NCI-H187 (cell line): ENCODE results near the gene WDR64.
A peak's percentile ranks its signal among the peaks of the same experiment; 100 is the strongest.

Experiments
- DNase-seq, 2 experiments: peaks; one replicate each; lab custom pipeline; 2025; lab: John Stamatoyannopoulos, UW

Gene WDR64

DNA sequence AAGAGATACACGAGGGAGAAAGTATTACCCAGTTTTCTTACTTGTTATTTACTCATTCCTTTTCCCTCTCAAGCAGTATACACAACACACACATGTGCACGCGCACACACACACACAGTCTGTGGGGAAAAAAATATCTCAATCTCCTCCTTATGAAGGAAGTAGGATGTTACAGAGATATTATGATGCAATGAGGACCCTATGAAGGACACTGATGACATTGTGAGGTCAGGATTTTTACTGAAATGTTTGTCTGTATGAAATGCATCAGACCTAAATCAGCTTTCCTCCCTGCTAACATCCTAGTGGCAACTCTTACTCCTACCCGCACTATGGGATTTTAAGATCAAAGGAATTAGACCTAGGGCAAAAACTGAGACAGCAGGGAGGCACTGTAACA, at the start of gene WDR64:
Gene WDR64 (plus strand): TSS at position 270 of the 400 bp plus-strand sequence. CDS start 204 bp downstream, outside the sequence.
- DNase-seq = no peak

DNA sequence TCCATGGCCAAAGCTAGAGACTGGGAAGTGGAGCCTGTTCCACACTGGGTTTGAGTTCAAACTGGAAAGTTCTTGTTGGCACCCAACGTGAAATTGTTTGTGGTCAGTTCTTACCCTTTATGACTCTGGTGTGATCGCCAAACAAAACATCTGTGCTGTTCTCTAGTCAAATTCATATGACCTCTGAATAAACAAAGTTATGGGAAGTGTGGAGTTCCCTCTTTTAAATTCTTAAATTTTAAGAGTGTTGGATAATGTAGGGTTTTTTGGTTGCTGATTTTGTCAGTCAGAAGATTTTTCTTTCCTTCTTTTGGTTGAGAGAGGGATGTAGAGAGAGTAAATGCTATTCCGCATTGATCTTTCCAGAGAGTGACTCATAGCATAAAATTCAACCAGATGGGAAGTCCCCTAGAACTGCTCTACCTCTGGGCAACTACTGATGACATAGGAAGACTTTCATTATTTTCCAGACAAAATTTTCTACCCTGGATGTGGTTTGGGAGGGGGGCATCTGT, 48.3 kb upstream of the WDR64 start:
- DNase-seq = no peak

DNA sequence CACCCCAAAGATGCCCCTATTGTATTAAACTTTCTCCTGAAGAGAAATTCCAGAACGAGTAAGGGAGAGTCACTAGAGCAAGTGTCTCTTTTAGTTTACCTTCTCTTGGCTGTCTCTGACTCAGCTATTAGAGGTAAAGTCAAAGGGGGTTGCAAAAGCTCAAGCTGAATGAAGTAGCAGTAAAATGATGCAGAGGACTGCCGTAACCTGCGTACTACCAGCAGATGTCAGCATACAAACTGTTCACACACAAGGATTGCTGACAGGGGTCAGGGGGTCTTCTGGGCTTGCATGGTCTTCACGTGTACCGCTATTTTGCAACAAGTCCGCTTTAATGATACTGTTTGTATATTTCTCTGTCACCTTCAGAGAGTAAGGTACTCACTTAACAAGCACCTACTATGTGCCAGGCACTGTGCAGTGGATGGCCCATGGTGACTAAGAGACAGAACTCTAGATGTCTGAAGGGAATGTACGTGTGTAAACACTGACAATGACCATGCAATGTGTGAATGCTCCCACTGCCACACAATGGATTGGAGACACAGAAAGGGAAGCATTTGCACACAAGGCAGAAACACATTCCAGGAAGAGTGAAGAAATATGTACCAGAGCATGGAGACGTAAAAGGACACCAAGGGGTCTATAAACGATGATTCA, 46.8 kb upstream of the WDR64 start:
- no peak for DNase-seq

DNA sequence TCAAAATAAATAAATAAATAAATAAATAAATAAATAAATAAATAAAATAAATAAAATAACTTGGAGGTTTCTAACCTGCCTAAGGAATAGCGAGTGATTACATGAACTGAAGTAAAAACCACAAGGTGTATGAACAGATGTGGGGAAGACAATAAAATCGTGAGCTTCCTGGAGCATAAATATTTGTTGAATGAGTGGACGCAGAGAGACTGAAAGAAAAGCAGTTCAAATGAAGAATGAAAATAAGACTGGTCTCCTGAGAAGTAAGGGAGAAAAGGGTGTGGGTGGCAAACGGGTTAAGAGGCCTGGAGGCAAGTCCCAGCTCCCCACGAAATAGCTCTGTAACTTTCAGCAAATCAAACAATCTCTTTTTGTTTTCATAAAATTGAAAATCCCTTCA, 45.5 kb upstream of the WDR64 start:
- DNase-seq = no peak

DNA sequence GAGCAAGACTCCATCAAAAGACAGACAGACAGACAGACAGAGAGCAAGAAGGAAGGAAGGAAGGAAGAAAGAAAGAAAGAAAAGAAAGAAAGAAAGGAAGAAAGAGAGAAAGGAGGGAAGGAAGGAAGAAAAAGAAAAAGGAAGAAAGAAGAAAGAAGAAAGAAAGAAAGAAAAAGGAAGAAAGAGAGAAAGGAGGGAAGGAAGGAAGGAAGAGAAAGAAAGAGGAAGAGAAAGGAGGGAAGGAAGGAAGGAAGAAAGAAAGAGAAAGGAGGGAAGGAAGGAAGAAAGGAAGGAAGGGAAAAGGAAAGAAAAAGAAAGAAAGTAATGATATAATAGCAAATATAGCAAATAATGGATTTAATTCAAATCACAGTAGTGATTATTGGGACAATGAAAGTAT, 44.6 kb upstream of the WDR64 start:
- DNase-seq = no peak

DNA sequence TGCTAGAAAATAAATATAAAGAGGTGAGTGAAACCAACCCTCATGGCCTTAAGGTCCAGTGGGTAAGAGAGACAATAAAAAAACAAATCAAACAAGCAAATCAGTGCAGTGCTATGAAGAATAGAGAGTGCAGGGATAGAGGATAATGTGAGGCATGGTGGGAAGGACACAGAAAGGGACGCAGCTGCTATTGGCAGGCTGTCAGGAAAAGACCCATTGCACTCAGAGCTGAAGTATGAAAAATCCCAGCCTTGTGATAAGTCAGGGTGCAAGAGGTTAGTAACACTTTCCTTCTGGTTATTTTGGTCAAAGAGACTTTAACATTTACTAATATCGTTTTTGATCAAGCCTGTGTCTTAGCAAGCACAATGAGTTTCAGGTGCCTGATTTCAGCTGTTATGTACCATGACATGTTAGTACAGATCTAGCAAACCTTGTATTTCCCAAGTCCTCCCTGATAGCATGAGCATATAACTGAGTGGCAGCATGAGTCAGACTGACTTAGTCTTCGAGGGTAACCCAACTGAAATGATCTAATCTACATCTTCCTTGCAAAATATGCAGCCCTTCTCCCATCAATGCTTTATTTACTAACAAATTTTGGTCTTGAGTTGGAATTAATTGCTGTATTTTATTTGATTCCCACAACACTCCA, 43.6 kb upstream of the WDR64 start:
- DNase-seq = no peak

DNA sequence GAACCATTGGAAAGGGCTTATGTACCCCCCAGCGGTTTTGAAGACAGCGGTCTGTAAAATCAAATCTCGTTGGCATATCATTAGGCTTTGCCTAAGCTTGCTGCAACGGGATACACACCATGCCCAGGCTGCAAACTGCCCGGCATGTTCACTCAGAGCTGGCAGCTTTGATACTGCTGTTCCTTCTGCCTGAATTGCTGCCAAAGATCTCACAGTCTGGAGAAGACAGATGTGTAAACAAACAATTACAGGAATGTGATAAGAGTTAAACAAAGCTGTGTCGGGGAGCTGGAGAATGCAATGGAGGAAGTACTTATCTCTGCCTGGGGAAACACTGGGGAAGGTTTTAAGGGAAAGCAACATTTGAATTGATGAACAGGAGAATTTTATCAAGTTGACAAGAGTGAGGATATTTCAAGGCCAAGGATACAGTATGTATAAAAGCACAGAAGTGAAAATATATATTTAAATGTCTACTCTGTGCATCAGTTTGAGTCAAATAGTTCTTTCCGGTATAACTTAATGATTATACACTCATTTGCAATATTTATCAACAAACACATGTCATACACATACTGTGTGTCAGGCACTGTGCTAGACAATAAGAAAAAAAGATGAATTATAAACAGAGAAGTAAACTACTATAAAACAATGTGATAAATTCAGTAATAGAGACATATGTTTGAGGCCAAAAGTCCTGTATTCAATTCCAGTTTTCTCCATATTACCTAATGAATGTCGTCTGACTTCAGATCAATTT, 41.8 kb upstream of the WDR64 start:
- DNase-seq = no peak

DNA sequence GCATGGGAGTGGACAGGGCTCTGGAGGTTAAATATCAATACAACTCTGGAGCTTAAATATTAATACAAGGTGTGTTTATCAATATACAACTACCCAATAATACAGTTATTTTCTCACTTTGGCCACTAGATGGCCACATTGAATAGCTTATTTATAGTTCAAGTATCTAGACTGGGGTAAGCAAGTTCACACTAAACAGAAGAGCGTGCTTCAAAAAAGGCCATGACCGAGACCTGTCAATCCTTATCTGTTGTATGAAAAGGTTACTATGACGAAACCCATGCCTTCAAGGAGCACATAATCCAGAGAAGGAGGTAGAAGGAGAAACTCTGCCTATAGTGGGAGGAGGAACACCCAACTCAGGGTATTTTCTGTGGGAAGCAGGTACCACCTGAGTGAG, 41.0 kb upstream of the WDR64 start:
- peak in 1 of 2 experiments; percentile 22 for DNase-seq

DNA sequence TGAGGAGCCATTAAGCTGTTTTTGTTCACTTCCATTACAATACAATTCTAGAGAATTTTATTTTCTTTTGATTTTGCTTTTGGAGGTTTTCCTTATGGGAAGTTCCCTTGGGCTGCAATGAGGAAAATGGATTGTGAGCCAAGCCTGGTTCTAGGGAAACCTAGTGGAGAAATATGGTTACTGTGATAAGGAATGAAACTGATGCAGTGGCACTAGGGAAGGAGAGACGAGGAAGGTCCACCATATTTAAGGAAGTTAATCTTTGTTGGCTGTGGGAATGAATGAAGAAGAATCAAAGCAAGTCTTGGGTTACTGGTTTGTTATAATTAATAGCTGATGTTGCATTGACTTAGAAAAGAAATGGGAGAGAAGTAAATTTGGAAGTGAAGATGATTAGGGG, 40.3 kb upstream of the WDR64 start:
- DNase-seq = no peak

DNA sequence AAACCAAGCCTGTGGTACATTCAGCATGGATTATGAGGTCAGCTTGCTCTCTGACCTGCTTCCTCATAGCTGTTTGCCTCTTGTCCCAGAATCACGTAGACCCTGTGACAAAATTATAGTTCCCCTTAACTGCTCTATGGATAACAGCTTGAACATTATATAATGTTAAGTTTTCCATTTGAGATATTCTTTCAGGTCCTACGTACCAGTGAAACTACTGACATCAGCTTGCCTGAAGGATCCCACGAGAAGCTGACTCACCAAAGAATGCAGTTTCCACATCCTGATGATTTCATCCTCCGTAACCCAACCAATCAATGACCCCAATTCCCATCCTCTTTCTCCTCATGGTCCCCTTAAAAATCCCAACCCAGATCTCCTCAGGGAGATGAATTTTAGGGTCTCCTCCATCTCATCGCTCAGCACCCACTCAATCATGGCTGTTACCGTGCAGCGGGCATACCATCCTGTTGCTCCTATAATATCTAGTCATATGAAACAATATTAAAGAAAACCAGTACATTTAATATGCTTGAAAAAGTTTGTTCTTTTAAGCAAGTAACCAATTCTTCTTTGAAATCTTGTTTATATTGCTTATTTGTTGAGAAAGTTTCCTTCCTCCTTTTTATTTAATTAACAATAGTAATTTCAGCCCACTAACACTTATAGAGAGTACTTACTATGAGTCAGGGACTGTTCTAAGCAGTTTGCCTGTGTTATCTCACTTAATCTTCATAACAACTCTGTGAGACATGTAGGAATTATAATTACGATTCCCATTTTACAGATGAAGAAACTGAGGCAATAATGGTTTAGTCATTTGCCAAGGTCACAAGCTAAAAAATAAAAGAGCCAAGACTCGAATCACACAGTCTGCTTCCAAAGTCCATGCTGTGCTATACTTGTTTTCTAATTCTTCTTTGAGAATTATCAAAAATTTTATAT, 39.3 kb upstream of the WDR64 start:
- DNase-seq = no peak

DNA sequence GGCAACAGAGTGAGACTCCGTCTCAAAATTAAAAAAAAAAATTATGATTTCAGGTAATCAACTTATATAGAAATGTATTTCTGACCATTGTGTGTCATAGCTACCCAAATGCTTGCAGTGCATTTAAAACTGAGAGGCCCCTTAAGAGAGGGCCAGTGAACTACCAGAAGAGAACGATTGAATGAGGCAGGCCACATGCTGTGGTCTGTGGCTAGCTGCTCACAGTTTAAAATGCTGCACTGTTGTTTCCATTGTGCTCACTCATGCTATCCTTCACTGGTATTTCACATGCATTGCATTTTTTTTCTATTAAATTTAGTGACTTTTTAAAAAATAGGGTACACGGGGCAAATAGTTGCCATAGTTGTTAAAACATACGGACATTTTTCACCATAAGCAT, 37.9 kb upstream of the WDR64 start:
- DNase-seq = no peak

DNA sequence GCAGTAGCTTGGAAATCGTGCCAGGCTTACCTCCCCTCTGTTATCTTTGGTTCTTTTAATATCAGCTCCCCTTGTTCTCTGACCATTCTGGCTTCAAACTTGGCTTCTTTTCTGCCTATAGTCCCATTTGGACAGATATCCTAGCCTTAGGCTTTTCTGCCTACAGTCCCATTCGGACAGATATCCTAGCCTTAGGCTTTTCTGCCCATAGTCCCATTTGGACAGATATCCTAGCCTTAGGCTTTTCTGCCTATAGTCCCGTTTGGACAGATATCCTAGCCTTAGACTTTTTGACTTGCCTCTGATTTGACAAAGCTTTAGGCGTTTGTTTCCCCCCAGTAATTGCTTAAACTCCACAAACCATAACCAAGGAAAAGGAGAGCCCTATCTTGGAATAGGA, 37.5 kb upstream of the WDR64 start:
- no peak for DNase-seq

DNA sequence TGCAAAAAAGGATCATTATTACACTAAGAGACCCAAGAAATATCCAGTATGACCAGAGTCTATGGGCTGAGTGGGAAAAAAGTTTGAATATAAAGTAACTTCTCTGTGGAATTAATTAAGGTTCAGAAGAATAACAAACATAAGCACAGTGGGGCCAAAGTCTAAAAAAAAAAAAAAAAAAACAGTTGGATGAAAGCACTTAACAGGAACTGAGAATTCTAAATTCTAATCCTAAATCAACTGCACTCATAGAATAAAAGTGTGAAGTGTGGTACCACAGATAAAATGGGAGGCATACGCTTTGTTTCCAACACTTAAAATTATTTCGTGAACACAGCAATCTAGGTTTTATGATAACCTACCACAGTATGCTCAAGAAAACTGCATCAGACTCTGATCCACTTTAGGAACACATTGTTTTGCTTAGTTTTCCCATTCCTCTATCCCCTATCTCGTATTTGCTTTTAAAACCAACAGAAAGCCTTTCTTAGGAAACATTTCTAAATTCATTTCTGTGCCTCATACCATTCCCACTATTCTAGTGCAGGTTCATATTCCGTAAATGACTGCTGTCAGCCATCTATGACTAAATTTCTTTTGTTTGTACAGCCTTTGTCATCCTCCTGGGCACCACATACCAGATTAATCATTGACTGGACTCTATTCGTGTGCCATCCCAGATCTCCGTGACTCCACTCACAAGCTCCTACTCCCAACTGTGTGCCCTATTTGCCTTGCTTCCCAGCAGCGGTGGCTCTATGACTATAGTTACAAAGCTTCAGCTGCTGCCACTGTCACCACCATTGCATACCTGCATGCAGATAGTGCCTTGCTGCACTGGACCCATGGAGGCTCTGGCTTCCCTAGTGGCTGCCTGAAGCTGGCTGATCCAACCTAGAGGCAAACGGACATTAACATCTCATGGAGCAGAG, 36.8 kb upstream of the WDR64 start:
- DNase-seq = no peak

DNA sequence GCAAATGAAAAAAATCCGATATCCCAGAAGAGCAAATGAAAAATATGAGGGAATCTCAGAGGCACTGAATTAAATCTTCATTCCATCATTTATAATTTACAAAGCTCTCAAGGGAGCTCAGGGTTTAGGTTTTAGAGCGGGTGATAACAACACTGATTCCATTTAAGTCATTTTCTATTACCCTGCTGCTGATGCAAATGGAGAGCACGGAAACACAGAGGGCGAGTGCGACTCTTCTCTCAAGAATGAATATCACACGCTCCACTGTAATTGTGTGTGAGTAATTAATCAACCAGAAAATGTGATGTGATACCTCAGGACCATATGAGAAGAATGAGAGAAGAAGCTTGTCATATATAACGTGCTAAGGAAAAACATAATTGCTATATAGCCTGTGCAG, 34.7 kb upstream of the WDR64 start:
- DNase-seq = no peak

DNA sequence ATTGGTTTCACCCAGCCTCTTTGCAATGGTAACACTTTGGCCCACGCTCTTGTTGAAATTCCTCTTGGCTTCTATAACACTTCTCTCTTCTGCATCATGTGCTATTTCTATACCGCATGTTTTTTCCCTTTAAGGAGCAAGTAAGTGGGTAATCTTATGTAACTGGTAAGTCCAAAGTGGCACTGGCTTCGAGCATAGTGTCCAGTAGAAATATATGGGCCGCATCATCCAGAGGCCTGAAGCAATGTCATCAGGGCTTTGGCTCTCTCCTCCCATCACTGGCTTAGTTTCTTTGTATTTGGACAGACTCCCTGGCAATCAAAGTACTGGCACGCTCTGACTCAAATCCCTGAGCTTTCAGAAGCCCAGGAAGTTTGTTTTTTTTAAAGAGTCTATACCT, 29.4 kb upstream of the WDR64 start:
- no peak for DNase-seq

DNA sequence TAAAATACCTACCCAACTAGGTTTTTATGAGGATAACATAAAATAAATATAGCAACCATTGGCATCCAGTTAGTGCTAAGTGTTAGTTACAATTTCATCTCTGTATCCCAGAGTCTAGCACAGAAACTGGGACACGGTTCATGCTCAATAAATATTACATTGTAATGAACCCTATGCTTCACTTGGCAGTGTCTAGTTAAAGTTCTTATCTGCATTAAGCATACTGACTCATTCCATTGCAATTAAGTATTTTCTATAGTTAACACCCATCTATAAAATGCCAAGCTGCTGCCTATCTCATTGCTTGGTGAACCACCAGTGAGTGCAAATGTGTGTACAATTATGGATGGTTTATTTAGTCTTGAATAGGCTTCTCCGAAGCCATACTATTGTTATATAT, 27.1 kb upstream of the WDR64 start:
- no peak for DNase-seq

DNA sequence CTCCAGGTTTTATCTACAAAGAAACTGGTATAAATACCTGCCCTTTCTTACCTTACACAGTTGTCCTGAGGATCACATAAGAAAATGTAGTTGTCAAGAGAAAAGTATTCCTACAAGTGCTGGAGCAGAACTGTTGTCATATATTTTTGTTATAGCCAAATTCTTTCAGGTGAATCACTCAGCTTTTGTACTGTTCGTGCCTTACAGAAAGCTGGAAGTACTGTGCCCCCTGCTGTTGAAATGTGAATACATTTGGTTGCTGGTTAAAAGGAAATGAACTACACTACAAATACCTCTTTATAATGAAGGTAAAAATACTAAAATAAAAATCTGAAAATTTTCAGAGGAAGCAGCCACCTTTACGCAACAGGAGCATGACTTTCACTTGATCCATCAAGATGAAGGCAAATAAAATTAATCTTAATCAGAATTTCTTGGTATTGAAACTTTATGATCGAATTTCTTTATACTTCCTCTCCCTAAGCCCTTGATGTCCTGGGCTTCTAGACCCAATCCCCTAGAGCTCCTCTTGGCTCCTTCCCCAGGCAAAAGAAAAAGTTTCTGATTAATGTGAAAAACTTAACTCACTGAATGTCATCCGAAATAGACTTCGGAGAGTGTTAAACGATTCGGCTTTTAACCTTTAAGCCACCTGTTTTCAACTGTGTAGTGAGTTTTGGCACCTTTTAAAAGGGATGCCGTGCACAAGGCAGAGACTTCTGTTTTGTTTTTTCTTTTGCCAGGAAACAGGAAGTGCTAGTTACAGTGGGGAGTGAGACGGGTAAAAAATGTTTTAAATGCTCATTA, 24.4 kb upstream of the WDR64 start:
- DNase-seq = no peak

DNA sequence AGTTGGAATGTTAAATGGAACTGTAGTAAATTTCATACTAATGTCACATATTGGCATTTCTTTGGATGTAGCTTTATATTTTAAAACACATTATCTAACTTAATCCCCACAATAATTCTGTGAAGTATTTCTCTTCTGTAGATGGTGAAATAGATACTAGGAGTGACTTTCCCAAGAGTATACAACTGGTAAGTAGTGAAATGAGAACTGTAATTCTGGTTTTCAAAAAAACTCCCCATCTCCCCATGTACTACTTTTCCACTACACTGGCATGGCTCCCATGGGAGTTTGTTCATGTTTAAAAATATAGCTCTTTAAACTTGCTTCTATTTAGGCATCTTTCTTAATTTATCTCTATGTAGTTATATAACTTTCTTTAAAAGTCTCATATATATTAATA, 22.1 kb upstream of the WDR64 start:
- no peak for DNase-seq

DNA sequence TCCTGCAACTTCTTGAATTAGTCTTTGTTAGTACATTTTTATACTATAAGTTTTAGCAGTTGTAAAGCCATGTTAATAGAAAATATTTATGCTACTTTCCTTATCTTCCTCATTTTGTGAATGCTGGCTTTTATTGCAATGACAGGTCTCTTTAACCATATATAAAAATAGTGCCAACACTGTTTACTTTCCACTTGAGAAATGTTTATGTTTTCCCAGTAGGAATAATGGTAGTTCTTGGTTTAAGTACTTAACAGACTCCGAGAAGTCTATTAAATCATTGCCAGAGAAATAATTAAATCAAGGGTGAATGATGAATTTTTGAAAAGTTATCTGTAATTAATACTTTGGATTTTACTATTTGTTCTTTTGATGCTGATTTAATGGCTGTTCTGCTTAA, 21.6 kb upstream of the WDR64 start:
- no peak for DNase-seq

DNA sequence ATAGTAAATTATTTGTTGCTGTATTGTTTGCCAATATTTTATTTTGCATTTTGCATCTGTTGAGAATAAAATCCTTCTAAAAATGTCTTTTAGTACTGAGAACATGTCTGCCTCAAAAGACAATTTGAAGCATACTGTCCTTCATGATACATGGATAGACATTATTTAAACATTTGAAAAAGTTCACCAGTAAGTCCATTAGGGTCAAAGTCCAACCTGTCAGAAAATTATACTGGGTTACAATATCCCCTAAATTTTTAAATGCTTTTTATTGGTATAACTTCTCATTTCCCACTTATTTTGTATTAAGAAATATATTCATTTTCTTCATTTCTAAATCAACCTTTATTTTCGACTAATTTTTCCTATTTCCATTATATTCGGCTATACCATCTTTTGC, 21.2 kb upstream of the WDR64 start:
- no peak for DNase-seq
